GM21381 (cell line): Measurements from ENCODE around the gene GPSM3.

ENCODE experiments used
- ATAC-seq: cut with Tn5 transposase; IDR thresholded peaks from one replicate; pipeline ENCODE4 v1.9.1; 2021; ENCODE audit warnings: mild to moderate bottlenecking, moderate library complexity; ENCODE audit not compliant: unreplicated experiment

GPSM3 gene

GRCh38 chr6:32175711-32176475 lies 16.6 kb downstream of the GPSM3 start, which contains the start of gene AGPAT1:
TSS of gene AGPAT1 (minus strand) at chr6:32176084. CDS start at chr6:32171496, 4,588 bp downstream.
- peak; percentile 36 for ATAC-seq

- no peak for ATAC-seq
Measured at GRCh38 chr6:32175322-32175710, 17.1 kb downstream of the GPSM3 start.

GRCh38 chr6:32174416-32174815 lies 18.0 kb downstream of the GPSM3 start:
- no peak for ATAC-seq

GRCh38 chr6:32173051-32173727 lies 19.3 kb downstream of the GPSM3 start:
- ATAC-seq, result no peak

- no peak for ATAC-seq
Measured at GRCh38 chr6:32171234-32171633, 21.2 kb downstream of the GPSM3 start.

- no peak for ATAC-seq
Measured at GRCh38 chr6:32170294-32170693, 22.1 kb downstream of the GPSM3 start.

GRCh38 chr6:32168807-32169591 lies 23.4 kb downstream of the GPSM3 start:
- ATAC-seq, result no peak

- no peak for ATAC-seq
Measured at GRCh38 chr6:32168350-32168749, 24.1 kb downstream of the GPSM3 start.

GRCh38 chr6:32167761-32168262 lies 24.6 kb downstream of the GPSM3 start:
- no peak for ATAC-seq

- no peak for ATAC-seq
Measured at GRCh38 chr6:32167154-32167760, 25.2 kb downstream of the GPSM3 start.

GRCh38 chr6:32166411-32167061 lies 25.9 kb downstream of the GPSM3 start:
- ATAC-seq, result no peak

- no peak for ATAC-seq
Measured at GRCh38 chr6:32164295-32164694, 28.1 kb downstream of the GPSM3 start, which contains the start of gene EGFL8. TSS of gene EGFL8 (plus strand) at chr6:32164595. CDS start at chr6:32166166, 1,571 bp downstream.

- no peak for ATAC-seq
Measured at GRCh38 chr6:32163559-32164258, 28.7 kb downstream of the GPSM3 start.

GRCh38 chr6:32158052-32158451 lies 34.4 kb downstream of the GPSM3 start:
- no peak for ATAC-seq

GRCh38 chr6:32156891-32157290 lies 35.6 kb downstream of the GPSM3 start:
- ATAC-seq, result no peak

GRCh38 chr6:32154514-32155161 lies 37.8 kb downstream of the GPSM3 start:
- no peak for ATAC-seq

- no peak for ATAC-seq
Measured at GRCh38 chr6:32153564-32154513, 38.6 kb downstream of the GPSM3 start, which contains the start of gene PPT2. TSS of gene PPT2 (plus strand) at chr6:32154141. CDS start at chr6:32154595, 454 bp downstream.
